Osteocyte (in vitro differentiated cells): ENCODE data around the gene OR6B3. TPM values are rescaled to one million over a fixed set of nuclear protein-coding genes. Genes with fewer than 3 reads are reported as not detected.

Experiments used
- DNase-seq: peaks from one replicate; pipeline ENCODE4 v3.0.0; 2021; ENCODE audit warnings: mixed read lengths; ENCODE audit not compliant: unreplicated experiment; ENCODE audit errors: extremely low spot score
- H3K27ac Mint-ChIP-seq: one replicate; pipeline ENCODE4 v1.8.0; 2021; ENCODE audit warnings: mild to moderate bottlenecking, mixed read lengths; ENCODE audit not compliant: unreplicated experiment
- H3K27me3 Mint-ChIP-seq: one replicate; pipeline ENCODE4 v1.8.0; 2021; ENCODE audit warnings: mixed read lengths; ENCODE audit not compliant: unreplicated experiment
- H3K36me3 Mint-ChIP-seq: one replicate; pipeline ENCODE4 v1.8.0; 2021; ENCODE audit warnings: mixed read lengths; ENCODE audit not compliant: unreplicated experiment
- H3K4me1 Mint-ChIP-seq: one replicate; pipeline ENCODE4 v1.8.0; 2021; ENCODE audit warnings: mixed read lengths; ENCODE audit not compliant: unreplicated experiment
- H3K4me3 Mint-ChIP-seq: one replicate; pipeline ENCODE4 v1.8.0; 2021; ENCODE audit warnings: mild to moderate bottlenecking, moderate library complexity, mixed read lengths; ENCODE audit not compliant: unreplicated experiment
- H3K9me3 Mint-ChIP-seq: one replicate; pipeline ENCODE4 v1.8.0; 2021; ENCODE audit warnings: mixed read lengths; ENCODE audit not compliant: unreplicated experiment
- long read RNA-seq: library from polyadenylated mRNA; unstranded; transcript quantifications from one replicate; pipeline ENCODE4 v2.0.0, GENCODE V29; 2021
- total RNA-seq: library from RNA; stranded (reverse); gene quantifications from 2 replicates; pipeline ENCODE4 v1.2.1, GENCODE V29; 2021
- TF ChIP-seq, protein P1 (sequence below): fragments of 200-600 bp; sonication (generic); IDR thresholded peaks from 2 replicates; pipeline ENCODE4 v1.5.0; 2021; ENCODE audit warnings: antibody characterized with exemption, mild to moderate bottlenecking, moderate library complexity

Gene OR6B3
- not detected in 2 replicates for total RNA-seq
- long read RNA-seq = 0 reads

DNA sequence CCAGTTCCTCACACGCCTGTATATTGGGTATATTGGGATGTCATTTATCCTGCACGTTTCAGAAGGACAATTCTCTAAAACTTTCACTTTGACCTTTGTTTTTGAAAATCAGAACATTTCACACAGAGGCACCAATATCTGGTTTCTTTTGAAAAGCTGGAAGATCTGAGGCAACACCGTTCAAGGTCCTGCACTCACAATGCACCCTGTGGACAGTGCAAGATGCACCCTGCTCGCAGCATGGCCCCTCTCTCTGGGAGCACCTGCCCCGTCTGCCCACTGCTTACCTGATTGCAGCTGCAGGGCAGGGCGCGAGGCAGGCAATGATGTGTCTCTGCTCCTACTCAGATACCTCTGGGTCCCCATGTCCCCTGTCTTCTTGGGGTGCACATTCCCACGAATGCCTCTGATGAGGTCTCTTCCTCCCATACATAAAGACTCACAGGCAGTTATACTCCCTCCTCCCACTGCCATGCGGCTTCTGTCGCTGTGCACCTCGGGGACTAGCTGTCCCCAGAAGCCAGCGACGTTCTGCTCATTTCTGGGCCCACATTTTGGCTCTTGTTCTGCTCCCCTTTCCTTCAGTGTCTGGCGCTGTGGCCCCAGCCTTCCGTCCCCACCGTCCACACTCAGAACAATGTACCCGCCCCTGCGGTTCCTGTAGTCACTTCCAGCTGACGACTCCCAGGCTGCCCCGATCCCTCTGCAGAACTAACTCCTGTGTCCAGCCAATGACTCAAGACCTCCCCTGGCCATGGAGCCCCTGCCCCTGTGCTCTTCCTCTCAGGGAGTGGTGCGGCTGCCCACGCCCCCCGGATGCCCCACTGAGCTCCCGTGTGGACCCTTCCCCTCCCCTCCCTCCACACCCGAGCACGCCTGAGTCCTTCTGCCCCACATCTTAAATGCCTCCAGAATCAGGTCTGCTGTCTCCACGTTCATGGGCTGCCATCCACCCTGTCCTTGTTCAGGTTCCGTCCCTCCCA is at the start of gene OR6B3:
TSS of gene OR6B3 (minus strand) at position 349 of the 983 bp plus-strand sequence.
- Mint-ChIP-seq H3K27ac (no peak within 1 kb of the TSS), H3K27me3 (peaks cover 61% of the 10 kb centered on the region), H3K4me1 (no peaks in the 10 kb centered on the region), H3K9me3 (no peaks in the 10 kb centered on the region), H3K4me3 (no peak within 1 kb of the TSS), H3K36me3 (no peaks in the 10 kb centered on the region)
- DNase-seq = no peak
- TF ChIP-seq, protein P1, sequence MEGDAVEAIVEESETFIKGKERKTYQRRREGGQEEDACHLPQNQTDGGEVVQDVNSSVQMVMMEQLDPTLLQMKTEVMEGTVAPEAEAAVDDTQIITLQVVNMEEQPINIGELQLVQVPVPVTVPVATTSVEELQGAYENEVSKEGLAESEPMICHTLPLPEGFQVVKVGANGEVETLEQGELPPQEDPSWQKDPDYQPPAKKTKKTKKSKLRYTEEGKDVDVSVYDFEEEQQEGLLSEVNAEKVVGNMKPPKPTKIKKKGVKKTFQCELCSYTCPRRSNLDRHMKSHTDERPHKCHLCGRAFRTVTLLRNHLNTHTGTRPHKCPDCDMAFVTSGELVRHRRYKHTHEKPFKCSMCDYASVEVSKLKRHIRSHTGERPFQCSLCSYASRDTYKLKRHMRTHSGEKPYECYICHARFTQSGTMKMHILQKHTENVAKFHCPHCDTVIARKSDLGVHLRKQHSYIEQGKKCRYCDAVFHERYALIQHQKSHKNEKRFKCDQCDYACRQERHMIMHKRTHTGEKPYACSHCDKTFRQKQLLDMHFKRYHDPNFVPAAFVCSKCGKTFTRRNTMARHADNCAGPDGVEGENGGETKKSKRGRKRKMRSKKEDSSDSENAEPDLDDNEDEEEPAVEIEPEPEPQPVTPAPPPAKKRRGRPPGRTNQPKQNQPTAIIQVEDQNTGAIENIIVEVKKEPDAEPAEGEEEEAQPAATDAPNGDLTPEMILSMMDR = no peak

DNA sequence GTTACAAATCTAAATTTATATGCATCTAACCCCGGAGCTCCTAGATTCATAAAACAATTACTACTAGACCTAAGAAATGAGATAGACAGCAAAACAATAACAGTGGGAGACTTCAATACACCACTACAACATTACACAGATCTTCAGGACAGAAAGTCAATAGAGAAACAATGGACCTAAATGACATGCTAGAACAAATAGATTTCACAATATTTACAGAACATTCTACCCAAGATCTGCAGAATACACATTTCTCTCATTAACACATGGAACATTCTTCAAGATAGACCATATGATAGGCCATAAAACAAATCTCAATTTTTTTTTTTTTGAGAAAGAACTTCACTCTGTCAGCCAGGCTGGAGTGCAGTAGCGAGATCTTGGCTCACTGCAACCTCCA is 45.0 kb upstream of the OR6B3 start:
- DNase-seq = no peak
- no peaks in the 10 kb centered on the region for H3K36me3 Mint-ChIP-seq
- no peaks in the 10 kb centered on the region for H3K4me1 Mint-ChIP-seq
- H3K27ac Mint-ChIP-seq = no peak overlapping the region
- H3K9me3 Mint-ChIP-seq = peaks cover 17% of the 10 kb centered on the region
- TF ChIP-seq, protein P1 = no peak
- peaks cover 60% of the 10 kb centered on the region for H3K27me3 Mint-ChIP-seq
- H3K4me3 Mint-ChIP-seq = no peak overlapping the region

DNA sequence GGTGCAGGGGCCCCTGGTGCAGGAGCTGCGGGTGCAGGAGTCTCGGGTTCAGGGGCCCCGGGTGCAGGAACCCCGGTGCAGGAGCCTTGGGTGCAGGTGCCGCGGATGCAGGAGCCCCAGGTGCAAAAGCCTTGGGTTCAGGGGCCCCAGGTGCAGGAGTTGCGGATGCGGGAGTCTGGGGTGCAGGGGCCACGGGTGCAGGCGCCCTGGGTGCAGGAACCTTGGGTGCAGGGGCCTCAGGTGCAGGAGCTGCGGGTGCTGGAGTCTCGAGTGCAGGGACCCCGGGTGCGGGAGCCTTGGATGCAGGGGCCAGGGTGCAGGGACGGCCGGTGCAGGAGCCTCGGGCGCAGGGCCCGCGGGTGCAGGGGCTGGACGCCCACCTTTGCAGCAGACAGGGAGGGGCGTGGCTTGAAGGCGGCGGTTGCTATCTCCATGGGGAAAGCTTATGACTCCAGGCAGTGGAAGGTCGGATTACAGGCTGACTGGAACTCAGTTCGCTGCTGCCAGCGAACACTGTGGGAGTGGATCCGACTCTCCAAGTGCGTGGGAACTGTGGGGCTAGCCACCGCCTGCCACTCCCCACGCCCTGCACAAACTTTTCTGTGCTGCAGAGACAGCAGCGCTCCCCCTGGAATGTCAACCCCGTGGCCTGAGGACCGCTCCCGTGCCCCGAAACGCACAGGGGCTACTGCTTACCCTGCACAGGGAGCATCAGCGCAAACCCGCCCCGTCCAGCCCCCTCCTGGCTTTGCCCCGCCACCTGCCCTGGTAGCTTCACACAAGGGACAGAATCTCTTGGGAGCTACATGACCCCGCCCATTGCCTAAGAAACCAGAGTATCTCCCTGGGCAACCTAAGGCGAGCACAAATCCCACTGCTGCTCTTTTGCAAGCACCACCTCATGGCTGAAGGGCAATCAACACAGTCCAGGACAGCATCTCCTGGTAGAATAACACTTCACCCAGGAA is 42.5 kb upstream of the OR6B3 start:
- H3K27me3 Mint-ChIP-seq = peaks cover 63% of the 10 kb centered on the region
- no peaks in the 10 kb centered on the region for H3K36me3 Mint-ChIP-seq
- TF ChIP-seq, protein P1 = no peak
- no peak overlapping the region for H3K27ac Mint-ChIP-seq
- no peaks in the 10 kb centered on the region for H3K4me1 Mint-ChIP-seq
- H3K9me3 Mint-ChIP-seq = peaks cover 26% of the 10 kb centered on the region
- no peak overlapping the region for H3K4me3 Mint-ChIP-seq
- DNase-seq = no peak

DNA sequence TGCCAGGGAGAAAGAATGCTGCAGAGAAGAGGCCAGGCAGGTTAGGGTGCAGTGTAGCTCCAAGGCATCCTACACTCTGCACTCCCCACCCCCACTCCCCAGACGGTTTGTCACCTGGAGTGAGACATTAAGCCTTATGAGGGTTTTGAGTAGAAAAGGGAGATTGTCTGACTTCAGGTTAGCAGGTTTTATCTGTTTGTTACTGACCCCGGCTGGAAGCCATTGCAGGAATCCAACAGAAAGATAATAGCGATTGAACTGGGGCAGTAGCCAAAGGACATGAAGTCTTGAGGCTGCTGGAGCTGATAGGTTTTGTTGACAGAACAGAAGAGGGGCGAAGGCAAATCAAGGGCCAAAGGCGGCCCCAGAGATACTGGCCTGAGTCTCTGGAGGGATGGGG is 36.0 kb upstream of the OR6B3 start:
- no peak for DNase-seq
- H3K9me3 Mint-ChIP-seq = peaks cover 14% of the 10 kb centered on the region
- peaks cover 15% of the 10 kb centered on the region for H3K27me3 Mint-ChIP-seq
- H3K27ac Mint-ChIP-seq = no peak overlapping the region
- no peaks in the 10 kb centered on the region for H3K4me1 Mint-ChIP-seq
- no peak overlapping the region for H3K4me3 Mint-ChIP-seq
- TF ChIP-seq, protein P1 = no peak
- H3K36me3 Mint-ChIP-seq = no peaks in the 10 kb centered on the region
